ENCODE results near the gene RAD51D.
"Not testable (repeated sequence)": the region's sequence is repeated elsewhere in the genome, so short reads cannot be mapped to it uniquely, and the experiment has no call there.

RAD51D gene

DNA sequence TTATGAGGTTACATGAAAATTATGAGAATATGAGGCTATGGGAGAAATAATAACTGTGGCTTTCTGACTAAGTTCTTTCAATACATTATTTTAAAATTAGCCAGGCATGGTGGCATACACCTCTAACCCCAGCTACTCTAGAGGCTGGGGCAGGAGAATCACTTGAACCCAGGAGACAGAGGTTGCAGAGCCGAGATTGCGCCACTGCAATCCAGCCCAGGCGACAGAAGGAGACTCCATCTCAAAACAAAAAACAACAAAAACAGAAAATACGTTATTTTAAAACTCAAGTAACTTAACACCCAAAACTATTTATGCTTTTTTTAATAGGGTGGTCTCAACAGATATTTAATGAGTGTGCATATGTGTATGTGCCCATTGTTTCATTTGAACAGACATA, 53.8 kb downstream of the RAD51D start:
- DNase-seq (ENCODE audit: low read depth): no peak

DNA sequence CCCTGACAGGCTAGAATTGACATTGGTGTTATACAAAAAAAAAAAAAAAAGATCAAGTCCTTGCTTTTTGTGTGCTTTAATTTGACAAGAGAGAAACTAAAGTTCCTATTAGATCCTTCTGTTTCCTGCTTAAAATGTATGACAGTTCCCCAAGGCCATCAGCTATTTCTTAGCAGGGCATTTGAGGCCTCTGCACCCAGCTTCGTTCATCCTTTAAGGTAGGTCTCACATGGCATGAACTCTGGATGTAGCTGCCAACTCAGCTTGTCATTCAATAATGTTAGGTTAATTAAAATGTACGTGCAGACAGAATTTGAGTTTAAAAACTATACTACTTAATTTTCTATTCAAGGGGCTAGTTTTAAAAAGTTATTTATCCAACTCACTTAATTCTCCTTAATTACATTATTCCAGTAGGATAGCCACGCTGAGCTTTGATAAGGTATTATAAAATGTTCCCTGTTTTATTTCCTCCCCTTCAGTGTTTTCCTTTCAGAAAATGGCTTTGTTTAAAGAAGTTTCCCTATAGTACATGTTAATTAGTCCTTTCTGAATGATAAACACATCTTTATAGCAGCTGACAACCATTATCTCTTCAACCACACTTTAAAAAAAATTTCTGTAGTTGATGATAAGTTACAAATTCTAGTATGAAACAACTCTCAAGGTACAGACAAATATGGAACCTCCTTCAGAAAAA, 55.0 kb downstream of the RAD51D start:
- no peak for DNase-seq (ENCODE audit: low read depth)

DNA sequence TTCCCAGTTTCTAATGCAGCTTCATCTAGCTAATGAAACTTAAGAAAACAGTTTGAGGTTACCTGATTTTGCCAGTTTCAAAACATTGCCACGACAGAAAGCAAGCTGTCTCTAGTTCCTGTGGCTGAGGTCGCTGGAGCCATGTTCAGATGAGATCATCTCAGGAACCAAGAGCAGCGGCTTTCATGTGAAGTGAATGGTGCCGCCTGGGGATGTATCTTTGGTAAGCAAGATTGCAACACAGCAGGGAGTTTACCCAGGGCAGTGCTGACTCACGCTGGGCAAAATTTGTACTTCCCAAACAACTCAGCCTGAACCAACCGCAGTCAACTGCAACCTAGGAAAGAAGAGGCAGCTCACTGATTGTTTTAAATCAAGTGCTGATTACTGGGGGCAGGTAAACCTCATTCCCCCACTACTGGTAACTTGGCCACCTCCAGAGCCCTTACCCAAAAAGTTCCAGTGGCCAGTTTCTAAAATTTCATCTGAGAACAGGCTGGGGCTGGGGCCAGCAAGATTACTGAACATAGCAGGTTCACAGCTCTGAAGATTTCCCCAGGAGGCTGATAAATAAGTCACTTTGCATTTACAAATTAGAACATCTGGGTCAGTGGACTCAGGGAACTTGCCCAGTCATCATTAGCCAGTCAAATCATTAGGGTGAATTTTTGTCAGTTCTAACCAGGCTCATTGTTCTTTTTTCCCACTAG, 56.0 kb downstream of the RAD51D start, which contains the start of gene RFFL:
TSS of gene RFFL (minus strand) at position 194 of the 710 bp plus-strand sequence. CDS start 37,154 bp downstream, outside the sequence.
- peak; percentile 67 for DNase-seq (ENCODE audit: low read depth)

DNA sequence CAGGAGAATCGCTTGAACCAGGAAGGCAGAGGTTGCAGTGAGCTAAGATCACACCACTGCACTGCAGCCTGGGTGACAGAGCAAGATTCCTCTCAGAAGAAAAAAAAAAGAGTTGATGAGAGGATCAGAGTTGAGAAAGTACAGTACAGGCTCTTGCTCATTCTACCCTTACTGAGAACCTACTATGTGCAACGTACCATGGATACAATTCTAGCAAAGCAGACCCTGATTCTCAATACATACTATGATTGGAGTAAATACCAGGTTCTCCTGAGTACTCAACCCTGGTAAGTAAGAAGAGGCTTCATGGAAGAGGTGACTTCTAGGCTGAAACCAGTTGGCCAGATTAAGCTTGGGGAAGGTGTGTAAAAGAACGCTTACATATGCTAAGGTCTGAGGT, 57.4 kb downstream of the RAD51D start:
- no peak for DNase-seq (ENCODE audit: low read depth)

DNA sequence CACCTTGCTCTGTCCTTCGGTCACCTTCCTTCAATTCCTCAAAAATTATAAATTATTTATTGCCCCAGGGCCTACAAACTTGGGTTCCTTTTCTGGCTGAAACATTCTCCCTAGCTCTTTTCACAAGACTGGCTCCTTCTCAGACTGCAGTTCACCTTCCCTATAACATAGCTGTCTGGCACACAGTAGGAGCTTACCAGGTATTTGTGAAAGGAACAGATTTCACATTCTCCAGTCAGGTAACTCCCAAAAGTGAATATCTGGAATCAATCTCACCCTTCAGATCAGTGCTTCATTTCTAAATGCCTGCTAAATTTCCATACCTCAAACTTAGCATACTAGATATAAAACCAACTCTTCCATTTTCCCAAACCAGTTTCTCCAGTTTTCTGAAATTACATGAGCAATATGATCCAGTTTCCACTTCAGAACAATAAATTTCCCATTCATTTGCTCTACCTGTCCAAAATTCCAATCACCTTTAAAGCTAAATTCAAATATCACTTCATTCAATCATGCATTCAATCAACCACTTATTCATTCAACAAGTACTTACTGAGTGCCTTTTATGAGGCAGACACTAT, 62.2 kb downstream of the RAD51D start:
- no peak for DNase-seq (ENCODE audit: low read depth)

DNA sequence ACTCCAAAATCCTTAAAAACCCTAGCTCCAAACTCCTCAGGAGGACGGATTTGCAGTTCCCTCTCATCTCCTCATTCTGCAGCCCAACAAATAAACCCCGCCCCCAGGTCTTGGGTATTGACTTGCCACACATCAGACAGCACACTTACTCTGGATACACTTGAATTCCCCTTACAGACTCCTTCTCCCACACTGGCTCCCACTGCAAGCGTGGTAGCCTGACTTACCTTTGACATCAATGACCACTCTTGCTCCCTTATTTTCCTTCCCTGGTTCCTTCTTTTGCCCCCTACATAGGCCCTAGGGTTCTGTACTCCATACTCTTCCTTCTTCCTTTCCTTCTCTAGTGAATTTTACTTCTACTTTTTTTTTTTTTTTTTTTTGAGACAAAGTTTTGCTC, 63.6 kb downstream of the RAD51D start:
- DNase-seq (ENCODE audit: low read depth): no peak

DNA sequence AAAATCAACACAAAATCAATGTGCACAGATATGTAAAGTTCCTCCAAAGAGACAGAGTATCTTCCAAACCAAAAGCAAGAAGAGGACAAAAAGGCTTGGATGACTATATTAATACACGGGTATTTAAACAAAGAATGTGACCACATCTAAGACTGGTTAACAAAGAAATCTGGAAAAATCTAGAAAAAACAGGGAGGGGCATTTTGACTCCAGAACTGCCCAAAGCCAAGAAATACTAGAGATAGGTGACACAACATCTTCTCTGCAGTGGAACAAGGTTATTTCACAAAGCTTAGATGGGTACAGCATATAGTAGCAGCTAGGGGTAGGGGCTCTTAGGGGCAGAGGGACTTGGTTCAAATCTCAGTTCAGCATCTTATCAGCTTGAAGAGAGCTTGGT, 66.5 kb downstream of the RAD51D start:
- no peak for DNase-seq (ENCODE audit: low read depth)

DNA sequence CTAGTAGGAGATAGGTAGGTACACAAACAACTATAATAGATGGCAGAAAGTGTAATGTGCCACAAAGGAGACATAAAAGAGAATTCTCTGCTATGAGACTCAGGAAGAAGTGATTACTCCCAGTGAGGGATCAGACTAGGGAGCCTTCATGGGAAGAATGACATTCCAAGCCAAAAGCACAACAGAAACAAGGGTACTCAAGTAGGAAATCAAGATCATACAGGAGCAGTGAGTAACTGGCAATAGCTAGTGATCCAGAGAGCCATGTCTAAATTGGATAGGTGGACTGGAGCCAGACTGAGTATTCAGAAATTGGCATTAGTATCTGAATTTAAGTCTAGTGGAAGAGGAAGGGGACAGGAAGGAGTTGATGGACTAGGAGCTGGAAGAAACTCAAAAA, 66.9 kb downstream of the RAD51D start:
- DNase-seq (ENCODE audit: low read depth): no peak

DNA sequence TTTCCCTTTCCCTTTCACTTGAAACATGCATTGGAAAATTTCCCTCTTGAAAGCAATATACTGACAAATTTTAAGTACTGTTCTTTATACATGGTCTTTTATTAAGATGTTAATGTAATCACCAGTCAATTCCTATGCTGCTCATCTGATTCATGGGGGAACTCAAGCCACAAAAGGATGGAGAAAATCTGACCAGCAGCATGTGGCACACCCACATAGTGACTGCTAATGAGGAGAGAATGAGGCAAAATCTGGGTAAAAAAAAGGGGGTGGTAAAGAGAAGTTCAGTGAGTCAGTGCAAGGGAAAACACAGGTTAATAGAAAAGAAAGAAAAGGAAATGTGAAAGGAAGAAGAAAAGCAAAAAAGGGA, 67.4 kb downstream of the RAD51D start:
- DNase-seq (ENCODE audit: low read depth): no peak

DNA sequence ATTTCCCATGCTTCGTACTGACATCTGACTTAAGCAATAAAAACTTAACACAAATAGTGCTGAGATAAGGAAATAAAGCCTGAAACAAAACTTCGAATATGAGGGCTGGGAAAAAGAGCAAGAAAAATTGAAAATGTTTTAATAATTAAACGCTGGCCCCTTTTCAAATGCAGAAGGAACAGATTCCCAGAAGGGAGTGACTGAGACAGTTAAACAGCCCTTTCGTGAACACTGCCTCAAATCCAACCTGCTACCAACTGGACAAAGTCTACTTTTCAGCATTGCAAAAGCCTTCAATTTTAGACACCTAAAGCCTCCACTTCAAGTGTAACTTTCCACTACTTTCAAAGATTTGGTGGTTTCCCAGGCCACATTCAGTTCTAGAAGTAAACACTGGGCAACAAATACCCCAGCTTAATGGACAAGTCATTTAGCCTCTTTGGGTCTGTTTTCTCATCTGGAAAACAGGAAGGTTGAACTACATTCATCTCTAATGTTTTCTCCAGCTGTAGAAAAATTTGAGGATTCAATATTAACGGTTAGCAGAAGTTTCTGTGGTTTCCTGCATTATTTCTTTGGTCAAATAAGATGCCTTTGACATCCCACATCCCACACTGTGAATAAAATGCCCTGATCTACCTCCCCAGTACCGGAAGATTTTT, 68.0 kb downstream of the RAD51D start:
- no peak for DNase-seq (ENCODE audit: low read depth)

DNA sequence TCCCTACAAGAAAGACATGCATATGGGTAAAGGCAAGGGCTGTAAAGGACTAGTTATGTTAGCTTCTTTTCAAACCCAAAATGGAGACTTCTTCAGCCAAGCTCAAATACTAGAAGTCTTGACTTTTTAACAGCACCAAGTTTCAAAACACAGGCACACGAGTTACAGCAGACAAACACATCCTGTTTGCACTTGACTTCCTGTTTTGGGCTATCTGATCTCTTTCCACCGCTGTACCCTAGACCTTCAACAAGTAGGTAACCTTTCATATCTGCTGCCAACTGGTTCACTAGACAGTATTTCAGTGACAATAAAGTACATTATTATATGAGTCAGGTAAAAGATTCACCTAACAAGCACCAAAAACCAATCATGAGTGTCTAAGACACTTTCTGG, 68.5 kb downstream of the RAD51D start:
- DNase-seq (ENCODE audit: low read depth): no peak

DNA sequence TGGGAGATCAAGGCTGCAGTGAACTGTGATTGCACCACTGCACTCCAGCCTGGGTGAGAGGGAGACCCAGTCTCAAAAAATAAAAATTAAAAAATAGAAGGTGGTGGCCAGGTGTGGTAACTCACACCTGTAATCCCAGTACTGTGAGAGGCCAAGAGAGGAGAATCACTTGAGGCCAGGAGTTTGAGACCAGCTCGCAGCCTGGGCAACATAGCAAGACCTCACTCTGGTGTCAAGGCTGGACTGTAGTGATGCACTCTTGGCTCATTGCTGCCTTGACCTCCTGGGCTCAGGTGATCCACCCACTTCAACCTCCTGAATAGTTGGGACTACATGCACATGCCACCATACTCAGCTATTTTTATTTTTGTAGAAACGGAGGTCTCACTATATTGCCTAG, 69.5 kb downstream of the RAD51D start:
- DNase-seq (ENCODE audit: low read depth): no peak

DNA sequence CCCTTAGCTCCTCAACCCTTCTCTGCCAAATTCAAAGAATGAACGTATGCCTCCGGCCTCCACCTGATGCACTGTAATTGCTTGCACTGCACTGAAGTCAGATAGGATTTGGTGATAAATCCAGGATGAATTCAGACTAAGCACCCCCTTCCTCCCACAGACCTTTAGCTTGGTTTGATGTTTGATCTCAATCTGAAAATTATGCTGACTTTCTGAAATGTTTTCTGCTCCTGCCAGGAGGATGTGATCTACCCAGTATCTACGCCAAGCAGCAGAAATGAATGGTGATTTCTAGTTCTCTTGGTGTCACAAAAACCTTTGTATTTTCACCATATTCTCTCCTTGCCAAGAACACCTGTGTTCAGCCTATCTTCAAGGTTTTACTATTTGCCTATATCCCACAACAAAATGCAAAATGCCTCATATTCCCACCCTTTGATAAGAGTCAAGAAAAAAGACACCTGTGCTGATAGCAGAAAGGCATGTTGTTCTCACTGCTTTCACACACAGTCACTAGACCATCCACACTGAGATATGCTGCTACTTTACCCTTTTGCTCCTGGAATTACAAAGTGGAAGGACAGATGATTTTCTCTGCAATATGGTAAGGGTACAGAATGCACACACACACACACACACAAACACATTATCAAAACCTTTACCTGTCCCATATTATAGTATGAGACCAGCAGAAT, 70.8 kb downstream of the RAD51D start:
- no peak for DNase-seq (ENCODE audit: low read depth)

DNA sequence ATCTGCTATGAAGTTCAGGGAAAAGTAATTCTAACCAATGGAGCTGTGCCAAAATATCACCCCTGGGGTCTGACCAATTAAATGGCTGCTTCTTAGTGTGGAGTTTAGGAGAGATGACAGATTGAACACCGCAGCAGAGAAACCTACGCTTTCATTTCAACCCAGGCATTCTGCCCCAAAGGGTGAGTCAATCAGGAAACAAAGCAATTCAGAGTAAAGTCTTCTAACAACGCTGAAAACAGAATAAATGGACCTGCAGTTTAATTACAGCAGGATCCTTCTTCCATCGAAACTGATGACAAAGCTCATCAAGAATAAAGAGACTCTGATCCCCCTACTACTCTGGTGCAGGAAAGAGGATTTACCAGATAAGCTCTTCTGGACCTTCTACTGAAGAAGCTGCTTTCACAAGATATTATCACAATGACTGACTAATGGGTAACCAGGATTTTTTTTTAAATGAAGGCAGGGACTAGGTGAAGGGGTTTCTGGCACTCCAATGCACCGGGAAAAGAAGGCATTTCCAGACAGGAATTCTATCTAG, 72.8 kb downstream of the RAD51D start:
- DNase-seq (ENCODE audit: low read depth): no peak

DNA sequence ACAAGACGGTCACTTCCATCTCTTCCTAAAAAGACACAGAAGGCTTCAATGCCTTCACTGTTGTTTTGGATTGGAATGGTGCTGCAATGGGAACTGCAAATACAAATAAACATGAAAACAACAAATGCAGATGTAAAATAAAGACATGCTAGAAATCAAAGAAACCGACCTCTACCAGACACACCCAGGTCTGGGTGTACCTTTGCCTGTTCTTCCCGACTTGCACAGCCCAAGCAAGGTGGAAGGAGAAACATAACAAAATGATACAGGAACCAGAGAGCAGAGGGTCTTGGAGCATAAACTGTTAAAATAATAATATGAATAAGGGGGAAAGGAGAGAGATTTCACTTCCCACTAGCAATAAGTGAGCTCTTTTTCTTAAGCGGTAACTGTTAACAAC, 73.4 kb downstream of the RAD51D start:
- DNase-seq (ENCODE audit: low read depth): no peak

DNA sequence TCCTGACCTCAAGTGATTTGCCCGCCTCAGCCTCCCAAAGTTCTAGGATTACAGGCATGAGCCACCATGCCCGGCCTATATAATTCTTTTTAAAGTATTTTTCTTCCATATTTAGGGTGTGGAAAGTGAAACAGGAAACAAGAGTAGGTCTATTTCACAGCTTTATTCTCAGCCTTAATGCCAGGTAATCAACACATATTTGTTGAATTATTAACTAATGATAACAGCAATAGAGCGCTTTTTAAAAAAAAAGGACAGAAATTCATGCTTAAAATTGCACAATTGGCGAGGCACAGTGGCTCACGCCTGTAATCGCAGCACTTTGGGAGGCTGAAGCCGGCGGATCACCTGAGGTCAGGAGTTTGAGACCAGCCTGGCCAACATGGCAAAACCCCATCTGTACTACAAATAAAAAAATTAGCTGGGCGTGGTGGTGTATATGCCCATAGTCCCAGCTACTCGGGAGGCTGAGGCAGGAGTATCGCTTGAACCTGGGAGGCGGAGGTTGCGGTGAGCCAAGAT, 74.1 kb downstream of the RAD51D start:
- DNase-seq (ENCODE audit: low read depth): not testable (repeated sequence)

DNA sequence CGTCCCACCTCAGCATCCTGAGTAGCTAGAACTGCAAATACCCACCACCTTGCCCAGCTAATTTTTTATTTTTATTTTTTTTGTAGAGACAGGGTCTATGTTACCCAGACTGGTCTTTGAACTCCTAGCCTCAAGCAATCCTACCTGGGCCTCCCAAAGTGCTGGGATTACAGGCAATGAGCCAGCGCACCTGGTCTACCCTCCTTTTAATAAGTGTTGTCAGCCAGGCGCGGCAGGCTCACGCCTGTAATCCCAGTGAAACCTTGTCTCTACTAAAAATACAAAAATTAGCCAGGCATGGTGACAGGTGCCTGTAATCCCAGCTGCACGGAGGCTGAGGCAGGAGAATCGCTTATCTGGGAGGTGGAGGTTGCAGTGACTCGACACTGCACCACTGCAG, 75.5 kb downstream of the RAD51D start:
- no peak for DNase-seq (ENCODE audit: low read depth)
